SK-N-SH (cell line): ENCODE data around the gene OTOA. TPM values are rescaled to one million over a fixed set of nuclear protein-coding genes. Genes with fewer than 3 reads are reported as not detected.

Source experiments
- CTCF ChIA-PET: fragments of 300-600, 350-600 bp; formaldehyde crosslinking; extraction: SDS; loops from one replicate; lab custom pipeline; 2021; lab: Yijun Ruan, JAX
- POLR2A ChIA-PET: fragments of 350-600 bp; sonication (Branson Sonifier 250); formaldehyde crosslinking; extraction: SDS; loops from one replicate; lab custom pipeline; 2020; ENCODE audit warnings: antibody characterized with exemption, inconsistent platforms; lab: Yijun Ruan, JAX
- DNase-seq: peaks from one replicate; pipeline ENCODE4 v3.0.0; 2012
- H2AFZ ChIP-seq: fragments of 200-600 bp; sonication (generic); 2 replicates; pipeline ENCODE4 v1.8.1; 2016; ENCODE audit warnings: antibody characterized with exemption, mild to moderate bottlenecking, low read depth
- H3F3A ChIP-seq: fragments of 200-600 bp; sonication (generic); replicated peaks from 2 replicates; pipeline ENCODE3; 2016; ENCODE audit warnings: antibody characterized with exemption, mild to moderate bottlenecking; ENCODE audit not compliant: insufficient read depth
- H3K27ac ChIP-seq, 2 experiments: fragments of 200-500 bp in 1 of 2; fragments of 200-600 bp in 1 of 2; sonication (Bioruptor generic) in 1 of 2; sonication (generic), shearing (Covaris generic) in 1 of 2; 2 replicates each; pipeline versions ENCODE4 v1.5.1 to v1.6.1; 2014 to 2016; ENCODE audit warnings: low read depth in 2 of 2, inconsistent platforms in 1 of 2, low read length in 1 of 2, mild to moderate bottlenecking in 1 of 2, mixed read lengths in 1 of 2
- H3K27me3 ChIP-seq: fragments of 200-600 bp; sonication (generic), shearing (Covaris generic); 2 replicates; pipeline ENCODE4 v1.6.1; 2016; ENCODE audit warnings: mixed run types; ENCODE audit not compliant: insufficient read depth
- H3K36me3 ChIP-seq, 2 experiments: fragments of 200-500 bp in 1 of 2; fragments of 200-600 bp in 1 of 2; sonication (Bioruptor generic) in 1 of 2; sonication (generic) in 1 of 2; replicated peaks in 1 of 2; 2 replicates each; pipeline versions ENCODE3 to v1.5.1; 2014 to 2016; ENCODE audit warnings: low read length in 1 of 2, mild to moderate bottlenecking in 1 of 2; ENCODE audit not compliant: insufficient read depth in 2 of 2, control insufficient read depth in 1 of 2
- H3K4me1 ChIP-seq, 2 experiments: fragments of 200-500 bp in 1 of 2; fragments of 200-600 bp in 1 of 2; sonication (Bioruptor generic) in 1 of 2; sonication (generic), shearing (Covaris generic) in 1 of 2; 2 replicates each; pipeline versions ENCODE4 v1.5.1 to v1.6.1; 2014 to 2016; ENCODE audit warnings: low read depth in 1 of 2, low read length in 1 of 2, mixed run types in 1 of 2; ENCODE audit not compliant: insufficient read depth in 2 of 2, control insufficient read depth in 1 of 2
- H3K4me2 ChIP-seq: fragments of 200-600 bp; sonication (generic), shearing (Covaris generic); 2 replicates; pipeline ENCODE4 v1.6.1; 2017; ENCODE audit warnings: mixed run types
- H3K4me3 ChIP-seq, 2 experiments: fragments of 200-500 bp in 1 of 2; fragments of 200-600 bp in 1 of 2; sonication (Bioruptor generic) in 1 of 2; sonication (generic), shearing (Covaris generic) in 1 of 2; 2 replicates each; pipeline versions ENCODE4 v1.5.1 to v1.8.1; 2014 to 2016; ENCODE audit warnings: low read depth in 2 of 2, inconsistent platforms in 1 of 2, low read length in 1 of 2, mild to moderate bottlenecking in 1 of 2, mixed read lengths in 1 of 2, moderate library complexity in 1 of 2
- H3K79me2 ChIP-seq: fragments of 200-600 bp; sonication (generic); 2 replicates; pipeline ENCODE4 v1.8.1; 2017; ENCODE audit warnings: mild to moderate bottlenecking; ENCODE audit not compliant: insufficient read depth
- H3K9ac ChIP-seq: fragments of 200-600 bp; sonication (generic); 2 replicates; pipeline ENCODE4 v1.6.1; 2017; ENCODE audit warnings: mixed run types
- H3K9me2 ChIP-seq: fragments of 200-600 bp; sonication (generic); 2 replicates; pipeline ENCODE4 v1.6.1; 2017; ENCODE audit warnings: mixed run types
- H3K9me3 ChIP-seq: fragments of 200-600 bp; sonication (generic); 2 replicates; pipeline ENCODE4 v1.6.1; 2017; ENCODE audit warnings: mixed run types, mild to moderate bottlenecking, moderate library complexity
- H4K20me1 ChIP-seq: fragments of 200-600 bp; sonication (generic); 2 replicates; pipeline ENCODE4 v1.6.1; 2017; ENCODE audit warnings: mild to moderate bottlenecking, mixed run types; ENCODE audit not compliant: insufficient read depth
- CHD2 ChIP-seq: fragments of 150-350 bp; IDR thresholded peaks from 2 replicates; pipeline ENCODE4 v1.6.1; 2018; ENCODE audit warnings: low read length; ENCODE audit not compliant: partially characterized antibody
- CTCF ChIP-seq: fragments of 200-600 bp; sonication (generic); IDR thresholded peaks from 2 replicates; pipeline ENCODE4 v1.6.1; 2017; ENCODE audit warnings: antibody characterized with exemption, mild to moderate bottlenecking, moderate library complexity
- FOSL2 ChIP-seq: IDR thresholded peaks from 2 replicates; pipeline ENCODE4 v1.4.0; 2012; ENCODE audit warnings: low read depth, mild to moderate bottlenecking, moderate library complexity, borderline replicate concordance
- FOXM1 ChIP-seq: IDR thresholded peaks from 2 replicates; pipeline ENCODE4 v1.4.0; 2012; ENCODE audit warnings: low read depth, mild to moderate bottlenecking
- GATA2 ChIP-seq: sonication (generic); formaldehyde crosslinking; IDR thresholded peaks from 2 replicates; pipeline ENCODE4 v1.5.0; 2020; ENCODE audit warnings: mild to moderate bottlenecking, missing genetic modification reagents
- JUND ChIP-seq: IDR thresholded peaks from 2 replicates; pipeline ENCODE4 v1.4.0; 2012
- MAX ChIP-seq: IDR thresholded peaks from 2 replicates; pipeline ENCODE4 v1.4.0; 2012; ENCODE audit warnings: low read depth
- NFIC ChIP-seq: IDR thresholded peaks from 2 replicates; pipeline ENCODE4 v1.4.0; 2012; ENCODE audit warnings: borderline replicate concordance
- PBX3 ChIP-seq: IDR thresholded peaks from 2 replicates; pipeline ENCODE4; 2012
- POLR2AphosphoS5 ChIP-seq: IDR thresholded peaks from 2 replicates; pipeline ENCODE4 v1.6.1; 2012; ENCODE audit warnings: low read depth, low read length
- REST ChIP-seq: IDR thresholded peaks from 2 replicates; pipeline ENCODE4 v1.6.1; 2012; ENCODE audit warnings: mild to moderate bottlenecking, low read depth, low read length, moderate library complexity
- RFX5 ChIP-seq: IDR thresholded peaks from 2 replicates; pipeline ENCODE4 v1.6.1; 2012; ENCODE audit warnings: mild to moderate bottlenecking, improper control_type of control experiment, low read length
- RXRA ChIP-seq: IDR thresholded peaks from 2 replicates; pipeline ENCODE4 v1.4.0; 2012; ENCODE audit warnings: low read depth, mild to moderate bottlenecking, borderline replicate concordance
- SIN3A ChIP-seq: IDR thresholded peaks from 2 replicates; pipeline ENCODE4 v1.6.1; 2012; ENCODE audit warnings: low read depth, mild to moderate bottlenecking, low read length, moderate library complexity, borderline replicate concordance
- TAF1 ChIP-seq: IDR thresholded peaks from 2 replicates; pipeline ENCODE4 v1.6.1; 2012; ENCODE audit warnings: low read depth, mild to moderate bottlenecking, low read length, moderate library complexity, borderline replicate concordance
- TCF12 ChIP-seq: IDR thresholded peaks from 2 replicates; pipeline ENCODE4 v1.4.0; 2012
- USF2 ChIP-seq: fragments of 150-350 bp; IDR thresholded peaks from 2 replicates; pipeline ENCODE4 v1.6.1; 2017; ENCODE audit warnings: antibody characterized with exemption, low read length, low read depth, borderline replicate concordance
- WGBS: methylation state at CpG from one replicate; pipeline ENCODE4 v1.1.6; 2017; ENCODE audit warnings: low lambda C conversion rate; 5-methylcytosine and 5-hydroxymethylcytosine counted together
- polyA plus RNA-seq, 3 experiments: library from polyadenylated mRNA; depleted of rRNA; stranded (reverse); fragments of >200 nt; gene quantifications; 2 replicates each; pipeline ENCODE4 v1.2.3, GENCODE V29; 2012

Gene OTOA
- polyA plus RNA-seq, 1 of the 3 experiments (the other 2 are of a cell fraction) = 0.02 TPM

GRCh38 chr16:21646721-21647561 lies 16.8 kb upstream of the OTOA start:
- H2AFZ ChIP-seq = no peak overlapping the region
- no peak overlapping the region for H3K9ac ChIP-seq
- peaks cover 2% of the 10 kb centered on the region for H3F3A ChIP-seq
- H4K20me1 ChIP-seq = no peaks in the 10 kb centered on the region
- DNase-seq = no peak
- WGBS = 95% methylated on average over 18 of the region's 18 CpGs
- no peaks in the 10 kb centered on the region for H3K9me2 ChIP-seq
- POLR2A ChIA-PET = no interaction called here
- peaks cover 0 to 5% of the 10 kb centered on the region in 2 experiments; a peak in 3 of 4 replicates for H3K4me1 ChIP-seq
- TF ChIP-seq JUND (no peak), CTCF (no peak), FOXM1 (no peak), GATA2 (CRISPR knock-in tag) (no peak), USF2 (no peak), PBX3 (no peak), SIN3A (no peak), RFX5 (no peak), NFIC (no peak), REST (no peak), POLR2AphosphoS5 (no peak), FOSL2 (no peak), CHD2 (no peak), MAX (no peak), RXRA (no peak), TCF12 (no peak), TAF1 (no peak)
- TF ChIP-seq, all 33 proteins: peak for 0
- Histone ChIP-seq H3K27me3 (no peaks in the 10 kb centered on the region), H3K9me3 (no peaks in the 10 kb centered on the region), H3K79me2 (peaks cover 70% of the 10 kb centered on the region), H3K27ac (no peak overlapping the region), H3K4me2 (no peak overlapping the region), H3K36me3 (peaks cover 0 to 7% of the 10 kb centered on the region in 2 experiments), H3K4me3 (no peak overlapping the region)
- CTCF ChIA-PET = interaction anchor here (0.9 to 2.2 kb wide), 3 partner anchors 10 to 63 kb away, joined by 3 to 23 read pairs (median 9); no protein-coding TSS in a partner anchor
